GM19240 (cell line): ENCODE data around the gene PLCL2.

Source experiments
- DNase-seq: peaks from one replicate; pipeline ENCODE4 v3.0.0; 2011; ENCODE audit warnings: low spot score; ENCODE audit not compliant: insufficient read length

PLCL2 gene

DNA sequence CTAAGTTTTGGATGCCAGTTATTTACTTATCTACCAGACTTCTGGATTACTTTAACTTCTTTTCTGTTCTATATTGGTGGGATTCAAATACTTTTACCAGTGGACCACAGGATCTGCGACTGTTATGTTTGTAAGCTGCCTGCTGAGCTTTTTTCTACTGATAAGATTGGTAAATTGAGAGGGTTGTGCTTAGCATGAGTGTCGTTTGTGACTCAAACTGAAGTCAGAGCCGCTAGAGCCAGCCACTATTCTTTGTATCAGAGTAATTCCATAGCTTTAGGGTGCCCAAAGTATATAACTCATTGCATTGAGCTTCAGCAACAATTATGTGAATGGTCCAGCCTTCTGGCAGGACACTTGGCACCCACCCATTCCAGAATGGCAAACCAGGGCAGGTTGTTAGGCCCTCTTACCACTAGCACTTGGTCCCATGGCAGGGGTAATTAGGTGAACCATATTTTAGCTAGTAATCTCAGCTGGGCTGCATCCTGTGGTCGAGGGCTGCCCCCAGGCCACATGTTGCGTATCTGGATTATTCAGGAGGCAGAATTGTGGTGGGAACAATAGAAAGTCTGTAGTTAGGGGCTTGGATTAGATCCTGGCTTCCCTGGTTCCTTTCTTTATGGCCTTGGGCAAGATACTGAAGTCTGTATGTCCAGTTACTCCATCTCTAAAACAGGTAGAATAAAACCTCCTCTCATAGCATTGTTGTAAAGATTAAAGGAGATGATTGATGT, 6.0 kb downstream of the PLCL2 start:
- no peak for DNase-seq

DNA sequence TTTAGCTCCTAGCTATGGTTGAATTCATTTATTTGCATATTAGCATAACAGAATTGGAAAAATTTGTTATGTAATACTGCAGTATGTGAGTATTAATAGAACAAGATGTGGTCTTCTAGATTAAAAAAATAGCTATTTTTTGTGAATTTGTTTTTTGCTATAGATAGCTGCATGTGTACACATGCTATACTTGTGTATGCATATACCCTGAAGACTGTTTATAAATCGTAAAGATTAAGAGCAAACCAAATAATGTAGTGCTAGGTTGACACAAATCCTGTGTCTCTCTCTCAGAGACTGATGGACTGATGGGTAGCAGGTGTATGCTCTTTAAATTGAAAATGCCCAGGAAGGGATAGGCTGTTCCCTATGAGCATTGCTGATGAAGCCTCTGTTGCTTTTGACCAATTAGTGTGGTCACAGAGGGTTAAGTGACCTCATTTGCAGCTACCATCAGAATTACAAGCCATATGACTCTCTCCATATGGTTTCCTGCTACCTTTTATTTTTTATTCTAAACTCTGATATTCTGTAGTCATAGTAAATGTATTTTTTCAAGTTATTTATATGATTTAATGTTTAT, 9.0 kb downstream of the PLCL2 start:
- no peak for DNase-seq

GRCh38 chr3:16896094-16896627, 11.4 kb downstream of the PLCL2 start:
- no peak for DNase-seq

GRCh38 chr3:16896820-16897219, 12.1 kb downstream of the PLCL2 start:
- DNase-seq = no peak

GRCh38 chr3:16897254-16897926, 12.6 kb downstream of the PLCL2 start:
- no peak for DNase-seq

GRCh38 chr3:16898595-16899395, 14.0 kb downstream of the PLCL2 start:
- no peak for DNase-seq

- DNase-seq = no peak
Measured at GRCh38 chr3:16899919-16900318, 15.2 kb downstream of the PLCL2 start.

- no peak for DNase-seq
Measured at GRCh38 chr3:16900779-16901440, 16.2 kb downstream of the PLCL2 start.

GRCh38 chr3:16904423-16905417, 20.0 kb downstream of the PLCL2 start:
- no peak for DNase-seq

- DNase-seq = no peak
Measured at GRCh38 chr3:16905704-16906103, 20.9 kb downstream of the PLCL2 start.

DNA sequence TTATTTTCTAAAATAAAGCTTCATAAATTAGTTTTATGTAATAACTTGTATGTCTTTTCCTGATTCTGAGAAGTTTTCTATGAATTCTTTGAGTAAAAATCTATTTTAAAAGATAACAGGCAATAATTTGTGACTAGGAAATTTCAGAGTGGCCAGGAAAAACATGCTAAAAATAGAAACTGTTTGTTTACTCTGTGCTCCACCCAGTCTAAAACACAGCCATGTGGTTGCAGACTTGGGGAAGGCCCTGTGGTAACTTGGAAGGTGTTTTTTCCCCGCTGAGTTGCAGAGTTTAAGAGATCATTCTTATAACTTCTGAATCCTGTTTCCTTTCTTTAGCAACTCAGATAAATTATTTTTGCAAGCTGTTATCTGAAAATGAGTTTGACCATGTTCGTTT, 21.9 kb downstream of the PLCL2 start:
- no peak for DNase-seq

GRCh38 chr3:16907243-16907642, 22.5 kb downstream of the PLCL2 start:
- DNase-seq = no peak

DNA sequence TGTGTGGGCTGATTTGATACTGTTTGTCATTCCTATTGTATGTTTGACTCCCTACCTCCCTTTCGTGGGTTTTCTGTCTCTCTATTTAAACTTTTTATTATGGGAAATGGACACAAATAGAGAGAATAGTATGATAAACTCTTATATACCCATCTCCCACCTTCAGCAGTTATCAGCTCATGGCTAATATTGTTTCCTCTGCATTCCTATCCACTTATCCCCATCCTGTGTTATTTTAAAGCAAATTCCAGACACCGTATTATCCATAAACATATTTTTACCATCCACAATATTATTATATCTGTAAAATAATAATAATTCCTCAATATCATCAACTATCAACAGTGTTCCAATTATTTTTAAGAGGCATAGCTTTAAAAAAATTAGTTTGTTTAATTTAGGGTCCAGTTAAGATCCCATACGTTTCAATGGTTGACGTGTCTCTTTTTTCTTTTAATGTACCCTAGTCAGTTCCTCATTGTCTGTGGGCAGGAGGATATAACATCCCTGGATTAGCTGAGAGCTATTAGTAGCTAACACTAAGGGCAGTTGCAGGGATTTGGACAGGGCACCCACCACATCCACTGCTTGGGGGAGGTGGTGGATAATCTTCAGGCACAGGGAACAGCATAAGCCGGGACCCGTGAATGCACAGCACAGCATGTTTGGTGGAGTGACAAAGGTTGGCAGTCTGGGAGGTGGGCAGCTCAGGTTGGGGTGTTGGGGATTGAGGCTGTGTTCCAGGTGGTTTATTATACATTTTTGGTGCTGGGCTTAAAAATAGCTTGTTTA, 23.5 kb downstream of the PLCL2 start:
- DNase-seq = no peak

- no peak for DNase-seq
Measured at GRCh38 chr3:16908896-16909295, 24.1 kb downstream of the PLCL2 start.

- DNase-seq = no peak
Measured at GRCh38 chr3:16909802-16910201, 25.0 kb downstream of the PLCL2 start.

DNA sequence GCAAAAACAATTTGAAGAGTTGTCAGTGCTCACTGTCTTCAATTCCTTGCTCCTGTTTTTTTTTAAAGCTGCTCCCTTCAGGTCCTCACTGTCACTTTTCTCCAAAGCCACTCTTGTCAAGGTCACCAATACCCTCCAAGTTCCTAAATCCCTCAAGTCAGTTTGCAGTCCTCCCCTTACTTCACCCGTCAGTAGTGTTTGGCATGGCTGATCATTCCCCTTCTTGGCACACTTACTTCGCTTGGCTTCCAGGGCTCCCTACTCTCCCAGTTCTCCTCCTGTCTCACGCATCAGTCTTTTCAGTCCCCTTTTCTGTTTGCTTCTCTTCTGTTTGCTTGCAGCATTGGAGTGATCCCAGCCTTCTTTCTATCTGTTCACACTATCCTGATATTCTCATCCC, 25.5 kb downstream of the PLCL2 start:
- DNase-seq = no peak

GRCh38 chr3:16911916-16912315, 27.2 kb downstream of the PLCL2 start:
- no peak for DNase-seq

- DNase-seq = no peak
Measured at GRCh38 chr3:16912400-16913263, 27.9 kb downstream of the PLCL2 start.
